22Rv1 (cell line): ENCODE data around the gene AGTPBP1.

ENCODE experiments used
- H3K27ac ChIP-seq: fragments of 450-650 bp; 2 replicates; pipeline ENCODE4 v1.5.1; 2017
- CTCF ChIP-seq: fragments of 450-650 bp; IDR thresholded peaks from 2 replicates; pipeline ENCODE4 v1.5.1; 2017; ENCODE audit warnings: mild to moderate bottlenecking
- ZFX ChIP-seq: fragments of 450-650 bp; IDR thresholded peaks from 2 replicates; pipeline ENCODE4 v1.6.1; 2017; ENCODE audit warnings: antibody characterized with exemption, borderline replicate concordance

AGTPBP1 gene

DNA sequence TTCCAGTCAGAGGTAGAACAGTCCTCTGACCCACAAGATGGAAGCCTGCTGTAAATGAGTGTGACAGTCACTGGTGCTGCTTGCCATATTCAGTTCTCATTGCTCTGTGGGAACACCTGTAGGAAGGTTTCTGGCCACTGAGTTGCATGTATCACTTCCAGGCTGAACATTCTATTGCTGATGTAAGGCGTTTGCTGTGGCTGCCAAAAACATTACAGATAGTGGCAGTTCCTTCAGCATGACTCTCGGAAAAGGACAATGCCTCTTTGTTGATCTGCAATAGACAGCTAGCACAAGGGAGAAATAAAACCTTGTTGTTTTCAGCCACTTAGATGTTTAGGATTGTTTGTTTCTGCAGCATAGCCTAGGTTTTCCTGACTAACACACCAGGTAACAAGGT is 217.2 kb downstream of the AGTPBP1 start:
- TF ChIP-seq ZFX: no peak
- no peak for TF ChIP-seq CTCF
- H3K27ac ChIP-seq: no peak overlapping the region

GRCh38 chr9:85523202-85523601 is 218.6 kb downstream of the AGTPBP1 start:
- H3K27ac ChIP-seq: no peak overlapping the region
- TF ChIP-seq CTCF: no peak
- TF ChIP-seq ZFX: no peak

GRCh38 chr9:85522459-85523092 is 219.2 kb downstream of the AGTPBP1 start:
- H3K27ac ChIP-seq: no peak overlapping the region
- TF ChIP-seq CTCF: no peak
- TF ChIP-seq ZFX: no peak

DNA sequence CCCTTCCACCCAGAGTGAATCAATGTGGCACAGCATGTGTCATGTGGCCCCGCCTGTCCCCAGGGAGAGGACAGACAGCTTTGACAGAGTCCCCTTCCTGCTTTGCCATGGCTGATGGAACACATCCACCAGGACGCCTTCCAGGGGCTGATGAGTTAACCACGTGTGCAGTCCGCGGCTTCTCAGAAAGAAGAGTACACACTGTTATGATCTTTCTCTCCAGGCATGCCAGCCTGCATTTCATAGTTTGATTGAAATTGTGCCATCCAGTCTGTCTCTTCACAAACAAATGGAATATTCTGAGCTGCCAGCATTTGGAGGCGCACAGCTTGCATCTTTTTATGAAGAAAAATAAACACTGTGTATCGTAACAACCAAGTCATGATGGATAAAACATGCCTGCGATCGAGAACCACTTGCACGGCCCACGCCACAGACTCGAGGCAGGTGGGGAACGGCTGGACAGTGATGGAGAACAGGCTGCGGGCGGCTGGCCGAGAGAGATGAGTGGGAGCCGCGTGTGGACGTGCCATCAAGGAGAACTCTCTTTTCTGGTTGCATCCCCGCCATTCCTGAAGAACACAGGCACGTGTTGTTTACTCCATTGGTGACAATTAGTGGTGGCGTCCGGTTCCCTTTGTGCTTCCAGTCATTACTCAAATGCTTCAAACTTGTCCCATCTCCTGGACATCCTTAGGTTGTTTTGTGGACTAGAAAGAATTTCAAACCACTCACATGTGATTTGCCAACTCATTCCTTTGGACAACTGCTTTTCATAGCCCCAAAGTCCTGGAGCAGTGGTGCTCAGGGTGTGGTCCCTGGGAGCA is 220.2 kb downstream of the AGTPBP1 start:
- H3K27ac ChIP-seq: no peak overlapping the region
- no peak for TF ChIP-seq ZFX
- no peak for TF ChIP-seq CTCF

DNA sequence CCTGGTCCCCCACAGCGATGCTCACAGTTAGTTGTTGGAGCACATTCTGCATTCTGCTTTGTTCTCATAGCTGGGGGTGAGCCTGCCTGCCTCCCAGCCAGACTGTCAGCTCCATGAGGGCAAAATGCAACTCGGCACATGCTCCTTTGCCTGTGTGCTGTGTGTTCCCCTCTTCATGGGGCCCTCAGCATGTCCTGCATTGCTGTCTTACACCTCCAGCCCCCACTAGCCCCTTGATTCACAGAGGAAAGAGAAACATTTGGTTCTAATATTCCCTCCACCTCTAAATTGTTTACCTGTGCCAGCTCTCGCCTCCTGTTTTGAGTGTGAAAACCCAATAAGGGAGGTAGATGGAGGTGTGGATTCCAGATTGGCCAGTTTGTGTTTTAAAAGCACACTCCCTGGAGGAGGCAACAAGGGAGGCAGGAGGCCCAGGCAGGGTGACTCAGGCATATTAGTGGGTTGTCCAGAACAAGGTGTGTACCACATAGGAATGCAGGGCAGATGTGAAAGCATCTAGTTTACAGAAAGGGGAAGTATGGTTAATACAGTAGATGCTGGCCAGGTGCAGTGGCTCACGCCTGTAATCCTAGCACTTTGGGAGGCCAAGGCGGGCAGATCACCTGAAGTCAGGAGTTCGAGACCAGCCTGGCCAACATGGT is 224.6 kb downstream of the AGTPBP1 start:
- no peak for TF ChIP-seq CTCF
- TF ChIP-seq ZFX: no peak
- H3K27ac ChIP-seq: no peak overlapping the region

GRCh38 chr9:85516455-85516854 is 225.3 kb downstream of the AGTPBP1 start:
- TF ChIP-seq CTCF: no peak
- no peak for TF ChIP-seq ZFX
- no peak overlapping the region for H3K27ac ChIP-seq

DNA sequence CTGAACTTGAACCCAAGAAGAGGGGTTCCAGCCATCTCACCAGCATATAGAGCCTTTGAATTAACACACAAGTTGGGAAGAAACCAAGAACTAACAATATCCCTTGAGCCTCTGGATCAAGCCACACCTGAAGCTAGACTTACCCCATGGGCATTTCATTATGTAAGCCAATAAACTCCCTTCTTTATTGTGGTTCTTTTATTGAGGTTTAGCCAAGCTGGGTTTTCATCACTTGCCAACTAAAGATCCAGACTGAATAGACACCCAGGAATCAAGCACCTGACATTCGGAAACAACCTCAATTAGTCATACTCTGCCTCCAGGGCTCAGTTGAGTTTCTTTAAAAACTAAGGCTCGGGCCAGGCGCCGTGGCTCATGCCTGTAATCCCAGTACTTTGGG is 226.7 kb downstream of the AGTPBP1 start:
- no peak for TF ChIP-seq ZFX
- TF ChIP-seq CTCF: no peak
- no peak overlapping the region for H3K27ac ChIP-seq
